Right kidney (tissue), 9 donors: ENCODE measurements around the gene SUMF2.
"Not testable (repeated sequence)": the region's sequence is repeated elsewhere in the genome, so short reads cannot be mapped to it uniquely, and the experiment has no call there.

ENCODE experiments used
- DNase-seq: peaks from one replicate; pipeline ENCODE4 v3.0.0-alpha.2; 2016
- long read RNA-seq, 8 donors: transcript quantifications; one replicate each; lab custom pipeline, GENCODE V29; 2026

SUMF2 gene
- long read RNA-seq, donor 1, transcript SUMF2-208 (9 exons, 2,052 nt) = major isoform, 22 of 1,882 reads
- long read RNA-seq, donor 1, transcript SUMF2-218 (5 exons, 568 nt) = minor isoform, 5 of 1,882 reads
- long read RNA-seq, donor 1, partial matches to known transcripts = 662 of 1,882 reads
- long read RNA-seq, donor 1, other reads (novel, unspliced or antisense) = 1,183 of 1,882 reads
- long read RNA-seq, donor 2, transcript SUMF2-208 (9 exons, 2,052 nt) = major isoform, 19 of 25 reads
- long read RNA-seq, donor 2, partial matches to known transcripts = 0 of 25 reads
- long read RNA-seq, donor 2, other reads (novel, unspliced or antisense) = 0 of 25 reads
- long read RNA-seq, donor 3, transcript SUMF2-208 (9 exons, 2,052 nt) = major isoform, 8 of 18 reads
- long read RNA-seq, donor 3, partial matches to known transcripts = 0 of 18 reads
- long read RNA-seq, donor 3, other reads (novel, unspliced or antisense) = 0 of 18 reads
- long read RNA-seq, donor 4, transcript SUMF2-208 (9 exons, 2,052 nt) = major isoform, 14 of 26 reads
- long read RNA-seq, donor 4, partial matches to known transcripts = 0 of 26 reads
- long read RNA-seq, donor 4, other reads (novel, unspliced or antisense) = 0 of 26 reads
- long read RNA-seq, donor 5, transcript SUMF2-208 (9 exons, 2,052 nt) = major isoform, 23 of 30 reads
- long read RNA-seq, donor 5, partial matches to known transcripts = 0 of 30 reads
- long read RNA-seq, donor 5, other reads (novel, unspliced or antisense) = 0 of 30 reads
- long read RNA-seq, donor 6, transcript SUMF2-208 (9 exons, 2,052 nt) = major isoform, 21 of 109 reads
- long read RNA-seq, donor 6, partial matches to known transcripts = 83 of 109 reads
- long read RNA-seq, donor 6, other reads (novel, unspliced or antisense) = 0 of 109 reads
- long read RNA-seq, donor 7, transcript SUMF2-216 (3 exons, 1,195 nt) = minor isoform, 5 of 43 reads
- long read RNA-seq, donor 7, transcript SUMF2-208 (9 exons, 2,052 nt) = major isoform, 24 of 43 reads
- long read RNA-seq, donor 7, partial matches to known transcripts = 6 of 43 reads
- long read RNA-seq, donor 7, other reads (novel, unspliced or antisense) = 0 of 43 reads
- long read RNA-seq, donor 8, transcript SUMF2-208 (9 exons, 2,052 nt) = major isoform, 19 of 37 reads
- long read RNA-seq, donor 8, partial matches to known transcripts = 0 of 37 reads
- long read RNA-seq, donor 8, other reads (novel, unspliced or antisense) = 5 of 37 reads

GRCh38 chr7:56063882-56064625 lies at the start of gene SUMF2:
Gene SUMF2 (plus strand): TSS chr7:56064286. CDS start chr7:56064312, 26 bp downstream.
- DNase-seq = peak; percentile 97

GRCh38 chr7:56017015-56017414 lies 47.1 kb upstream of the SUMF2 start:
- DNase-seq = not testable (repeated sequence)

- DNase-seq = no peak
These were observed 44.6 kb upstream of the SUMF2 start for GRCh38 chr7:56019501-56019900.

GRCh38 chr7:56023500-56023899 lies 40.6 kb upstream of the SUMF2 start:
- DNase-seq = no peak

GRCh38 chr7:56026538-56026937 lies 37.5 kb upstream of the SUMF2 start:
- no peak for DNase-seq

- DNase-seq = no peak
These were observed 35.0 kb upstream of the SUMF2 start for GRCh38 chr7:56028942-56029630.

- no peak for DNase-seq
These were observed 33.7 kb upstream of the SUMF2 start for GRCh38 chr7:56030340-56030739.

GRCh38 chr7:56031556-56031955 lies 32.5 kb upstream of the SUMF2 start:
- DNase-seq = not testable (repeated sequence)

- not testable (repeated sequence) for DNase-seq
These were observed 31.5 kb upstream of the SUMF2 start for GRCh38 chr7:56032578-56032977.

- peak; percentile 81 for DNase-seq
These were observed 30.2 kb upstream of the SUMF2 start for GRCh38 chr7:56033671-56034432.

GRCh38 chr7:56040730-56041129 lies 23.4 kb upstream of the SUMF2 start:
- no peak for DNase-seq

- DNase-seq = not testable (repeated sequence)
These were observed 18.3 kb upstream of the SUMF2 start for GRCh38 chr7:56045758-56046157.

- peak; percentile 32 for DNase-seq
These were observed 17.2 kb upstream of the SUMF2 start for GRCh38 chr7:56046721-56047445.

GRCh38 chr7:56047446-56048116 lies 16.5 kb upstream of the SUMF2 start:
- not testable (repeated sequence) for DNase-seq

GRCh38 chr7:56048245-56048644 lies 15.8 kb upstream of the SUMF2 start:
- DNase-seq = no peak

- DNase-seq = not testable (repeated sequence)
These were observed 15.3 kb upstream of the SUMF2 start for GRCh38 chr7:56048763-56049162.

- no peak for DNase-seq
These were observed 13.1 kb upstream of the SUMF2 start for GRCh38 chr7:56051053-56051338.

- peak; percentile 95 for DNase-seq
These were observed 12.5 kb upstream of the SUMF2 start, which contains the start of the genes CCT6A and PSPH for GRCh38 chr7:56051339-56052191. Gene CCT6A (plus strand): TSS chr7:56051765. CDS start chr7:56051849, 84 bp downstream. Gene PSPH (minus strand): TSS chr7:56051444. CDS start chr7:56021212, 30,232 bp downstream.
